A549 (cell line): ENCODE results near the gene CEP78. TPM values are rescaled to one million over a fixed set of nuclear protein-coding genes. Genes with fewer than 3 reads are reported as not detected.
"Not testable (repeated sequence)": the region's sequence is repeated elsewhere in the genome, so short reads cannot be mapped to it uniquely, and the experiment has no call there.

Experiments
- ATAC-seq, 2 experiments: fragments of 200-7000 bp in 1 of 2; fragments of >200 bp in 1 of 2; cut with Nextera tagmentation in 1 of 2; cut with Tn5 transposase in 1 of 2; 3 replicates each; pipeline versions ENCODE4 v1.8.0 to v1.9.1; 2018 to 2020; ENCODE audit warnings: mild to moderate bottlenecking in 1 of 2, moderate library complexity in 1 of 2
- CTCF ChIA-PET: fragments of 300-600 bp; sonication (Branson Sonifier 250); formaldehyde crosslinking; extraction: SDS; loops from one replicate; lab custom pipeline; 2021; ENCODE audit warnings: antibody characterized with exemption, inconsistent platforms; lab: Yijun Ruan, JAX
- POLR2A ChIA-PET: fragments of 350-600 bp; formaldehyde crosslinking; extraction: SDS; loops from one replicate; lab custom pipeline; 2021; ENCODE audit warnings: antibody characterized with exemption, inconsistent platforms; lab: Yijun Ruan, JAX
- DNase-seq, 2 experiments: peaks; one replicate each; pipeline versions ENCODE4 v3.0.0 to v3.0.0-alpha.2; 2011 to 2016; ENCODE audit warnings: low read depth in 1 of 2, low spot score in 1 of 2
- FAIRE-seq: peaks from 2 replicates; lab custom pipeline; 2011; peaks lifted over from hg19 to GRCh38; lab: Jason Lieb, UNC
- H3K27ac ChIP-seq, 2 experiments: fragments of >200 bp; sonication (Bioruptor Twin); formaldehyde crosslinking; 3 replicates each; pipeline ENCODE4 v1.5.1; 2016 to 2017
- H3K4me1 ChIP-seq: fragments of >200 bp; sonication (Bioruptor Twin); formaldehyde crosslinking; 3 replicates; pipeline ENCODE4 v1.6.1; 2016
- H3K4me2 ChIP-seq: fragments of >200 bp; sonication (Bioruptor Twin); formaldehyde crosslinking; 3 replicates; pipeline ENCODE4 v1.6.1; 2016
- H3K4me3 ChIP-seq: fragments of >200 bp; sonication (Bioruptor Twin); formaldehyde crosslinking; 3 replicates; pipeline ENCODE4 v1.5.1; 2016
- H3K9me3 ChIP-seq: fragments of >200 bp; sonication (Bioruptor Twin); formaldehyde crosslinking; 3 replicates; pipeline ENCODE4 v1.6.1; 2016
- BHLHE40 ChIP-seq: IDR thresholded peaks from 2 replicates; pipeline ENCODE4 v1.6.1; 2012; ENCODE audit warnings: low read depth, low read length, inconsistent platforms
- ESRRA ChIP-seq: fragments of 150-350 bp; IDR thresholded peaks from 2 replicates; pipeline ENCODE4 v1.6.1; 2014; ENCODE audit warnings: mild to moderate bottlenecking, low read length, borderline replicate concordance
- FOSL2 ChIP-seq, 2 experiments: fragments of 450-650 bp in 1 of 2; fragments of >200 bp in 1 of 2; sonication (Bioruptor Twin) in 1 of 2; formaldehyde crosslinking; IDR thresholded peaks; 2 replicates each; pipeline versions ENCODE4 v1.5.0 to v1.6.1; 2016 to 2020; ENCODE audit warnings: mild to moderate bottlenecking in 1 of 2, moderate library complexity in 1 of 2
- HEYL ChIP-seq: fragments of 250-450 bp; sonication (Bioruptor Pico); IDR thresholded peaks from 2 replicates; pipeline ENCODE4 v1.8.0; 2021; ENCODE audit warnings: mild to moderate bottlenecking, moderate library complexity
- KDM1A ChIP-seq: fragments of 200-600 bp; sonication (generic); IDR thresholded peaks from 2 replicates; pipeline ENCODE4 v1.6.1; 2016; ENCODE audit warnings: low read depth, mild to moderate bottlenecking
- NPAS2 ChIP-seq: fragments of 250-450 bp; sonication (Bioruptor Pico); IDR thresholded peaks from 2 replicates; pipeline ENCODE4 v1.8.0; 2022; ENCODE audit warnings: mild to moderate bottlenecking, moderate library complexity, borderline replicate concordance
- NR3C1 ChIP-seq: fragments of >200 bp; sonication (Bioruptor Twin); formaldehyde crosslinking; IDR thresholded peaks from 3 replicates; pipeline ENCODE4 v1.6.1; 2017
- PBX3 ChIP-seq: IDR thresholded peaks from 2 replicates; pipeline ENCODE4 v1.6.1; 2012
- POLR2A ChIP-seq: IDR thresholded peaks from 2 replicates; pipeline ENCODE4 v1.6.1; 2012; ENCODE audit warnings: mild to moderate bottlenecking, low read length
- RARB ChIP-seq: fragments of 250-450 bp; sonication (Bioruptor Pico); IDR thresholded peaks from 2 replicates; pipeline ENCODE4 v1.8.0; 2021; ENCODE audit warnings: mild to moderate bottlenecking, moderate library complexity
- RCOR1 ChIP-seq: fragments of 150-350 bp; IDR thresholded peaks from 2 replicates; pipeline ENCODE4 v1.6.1; 2014; ENCODE audit warnings: antibody characterized with exemption, low read length, low read depth
- REST ChIP-seq: fragments of 200-600 bp; sonication (generic); IDR thresholded peaks from 2 replicates; pipeline ENCODE4 v1.6.1; 2016; ENCODE audit warnings: antibody characterized with exemption, mild to moderate bottlenecking, moderate library complexity
- ZNF302 ChIP-seq: fragments of 250-450 bp; sonication (Bioruptor Pico); IDR thresholded peaks from 2 replicates; pipeline ENCODE4 v1.9.0; 2021; ENCODE audit warnings: inconsistent platforms, mild to moderate bottlenecking, moderate library complexity
- WGBS: methylation state at CpG from one replicate; pipeline ENCODE4 v1.1.6; 2017; ENCODE audit errors: missing lambda C conversion rate; 5-methylcytosine and 5-hydroxymethylcytosine counted together
- polyA plus RNA-seq, 4 experiments: library from polyadenylated mRNA; depleted of rRNA in 3 of 4; stranded (reverse); fragments of >200 nt; fragmentation: RNase III in 1 of 4; extraction: RNeasy Plus Mini Kit Qiagen cat#74134 plus additional on column Dnase treatment in 1 of 4; gene quantifications; 2 replicates in 3 of 4; 3 replicates in 1 of 4; pipeline ENCODE4 v1.2.3, GENCODE V29; 2011 to 2017
- TF ChIP-seq, protein P1 (sequence below): fragments of 250-450 bp; sonication (Bioruptor Pico); IDR thresholded peaks from 2 replicates; pipeline ENCODE4 v1.5.0; 2021; ENCODE audit warnings: mild to moderate bottlenecking, moderate library complexity, borderline replicate concordance

The CEP78 gene
- polyA plus RNA-seq, 2 of the 4 experiments (the other 2 are of a cell fraction) = 16.5 to 28.9 TPM

DNA sequence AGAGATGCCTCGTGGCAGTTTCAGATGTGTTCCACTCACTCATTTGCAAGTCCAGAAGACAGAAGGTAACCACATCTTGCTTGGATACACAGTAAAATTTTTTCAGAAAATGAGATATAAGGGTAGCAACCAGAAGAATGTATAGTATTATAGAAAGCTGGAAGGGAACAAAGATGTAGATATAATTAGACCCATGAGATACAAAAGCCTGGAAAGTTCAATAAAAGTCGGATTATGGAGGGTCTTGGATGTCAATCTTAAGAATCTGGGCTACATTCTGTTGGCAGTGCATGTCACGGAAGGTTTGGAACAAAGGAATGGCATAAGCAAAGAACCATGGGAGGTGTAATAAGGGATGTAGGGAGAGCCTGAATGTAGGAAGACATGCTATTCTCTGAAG, 5.1 kb upstream of the CEP78 start (continued):
- TF ChIP-seq, protein P1, sequence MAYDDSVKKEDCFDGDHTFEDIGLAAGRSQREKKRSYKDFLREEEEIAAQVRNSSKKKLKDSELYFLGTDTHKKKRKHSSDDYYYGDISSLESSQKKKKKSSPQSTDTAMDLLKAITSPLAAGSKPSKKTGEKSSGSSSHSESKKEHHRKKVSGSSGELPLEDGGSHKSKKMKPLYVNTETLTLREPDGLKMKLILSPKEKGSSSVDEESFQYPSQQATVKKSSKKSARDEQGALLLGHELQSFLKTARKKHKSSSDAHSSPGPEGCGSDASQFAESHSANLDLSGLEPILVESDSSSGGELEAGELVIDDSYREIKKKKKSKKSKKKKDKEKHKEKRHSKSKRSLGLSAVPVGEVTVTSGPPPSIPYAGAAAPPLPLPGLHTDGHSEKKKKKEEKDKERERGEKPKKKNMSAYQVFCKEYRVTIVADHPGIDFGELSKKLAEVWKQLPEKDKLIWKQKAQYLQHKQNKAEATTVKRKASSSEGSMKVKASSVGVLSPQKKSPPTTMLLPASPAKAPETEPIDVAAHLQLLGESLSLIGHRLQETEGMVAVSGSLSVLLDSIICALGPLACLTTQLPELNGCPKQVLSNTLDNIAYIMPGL (CRISPR knock-in tag) = no peak
- no peak for TF ChIP-seq ZNF302
- TF ChIP-seq NR3C1 = no peak
- no peak for TF ChIP-seq POLR2A

GRCh38 chr9:78232471-78232870, 3.4 kb upstream of the CEP78 start:
- H3K4me1 ChIP-seq, FAIRE-seq, H3K27ac ChIP-seq, H3K4me2 ChIP-seq, H3K9me3 ChIP-seq, H3K4me3 ChIP-seq, ATAC-seq, DNase-seq, POLR2A ChIA-PET: not testable (repeated sequence)
- WGBS = 84% methylated on average over 5 of the region's 5 CpGs
- CTCF ChIA-PET = interaction anchor here (3.1 kb wide), 1 partner anchor 8 kb away, joined by 9 read pairs; no protein-coding TSS in a partner anchor

DNA sequence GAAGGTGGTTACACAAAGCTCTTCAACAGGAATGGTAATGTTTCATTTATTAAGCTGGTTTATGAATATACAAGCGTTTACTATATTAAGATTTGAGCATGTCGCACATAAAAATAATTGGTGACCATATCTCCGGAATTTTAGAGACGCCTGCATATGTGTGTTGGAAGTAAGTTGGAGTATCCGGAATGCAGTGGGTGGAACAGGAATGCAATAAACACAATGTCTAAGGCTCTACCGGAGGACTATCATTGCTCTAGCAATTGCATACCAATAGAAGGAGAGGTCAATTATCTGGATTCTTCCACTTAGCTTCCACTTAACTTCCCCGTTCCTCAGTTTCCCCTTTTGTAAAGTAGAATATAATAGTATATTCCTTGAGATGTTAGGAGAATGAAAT, 1.1 kb upstream of the CEP78 start:
- H3K27ac ChIP-seq = peak overlapping the region in 1 of 2 experiments; percentile 96; a peak in 1 of 6 replicates
- H3K4me1 ChIP-seq = peaks cover 8% of the 10 kb centered on the region; the same call in 1 of the 3 replicates
- DNase-seq (no peak), FAIRE-seq (no peak), ATAC-seq (no peak)
- H3K4me2 ChIP-seq = peak overlapping the region; percentile 83
- peak overlapping the region; percentile 81 for H3K4me3 ChIP-seq
- CTCF ChIA-PET = interaction anchor here (3.1 kb wide), 1 partner anchor 11 kb away, joined by 9 read pairs; no protein-coding TSS in a partner anchor
- POLR2A ChIA-PET = no interaction called here
- H3K9me3 ChIP-seq = no peaks in the 10 kb centered on the region
- TF ChIP-seq BHLHE40 (no peak), NPAS2 (CRISPR knock-in tag) (no peak), FOSL2 (IDR thresholded peaks at IDR 0.05) (no peak), FOSL2 (CRISPR knock-in tag; IDR thresholded peaks at IDR 0.05) (no peak), RCOR1 (no peak)
- 68% methylated on average over 7 of the region's 7 CpGs for WGBS

DNA sequence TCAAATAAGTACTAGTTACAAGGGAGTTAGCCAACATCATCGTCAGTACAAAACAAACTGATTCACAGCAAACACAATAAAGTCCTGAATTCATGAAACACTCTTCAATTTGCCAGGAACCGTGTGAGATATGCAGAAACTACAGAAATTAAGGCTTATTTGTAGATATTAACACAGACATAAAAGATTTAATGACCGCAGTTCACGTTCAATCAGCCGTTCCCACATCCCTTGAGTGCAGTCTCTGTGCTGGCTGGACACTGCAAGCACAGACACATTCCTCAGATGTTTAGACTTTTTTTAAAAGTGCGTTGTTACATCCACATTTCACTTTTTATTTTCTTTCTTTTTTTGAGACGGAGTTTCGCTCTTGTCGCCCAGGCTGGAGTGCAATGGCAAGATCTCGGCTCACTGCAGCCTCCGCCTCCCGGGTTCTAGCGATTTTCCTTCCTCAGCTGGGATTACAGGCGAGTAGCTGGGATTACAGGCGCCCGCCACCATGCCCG, 566 bp upstream of the CEP78 start:
- ATAC-seq (peak in 1 of 2 experiments; percentile 1; a peak in 3 of 6 replicates), FAIRE-seq (no peak), DNase-seq (peak in 1 of 2 experiments; percentile 23)
- peak overlapping the region; percentile 81 for H3K4me3 ChIP-seq
- peaks cover 8% of the 10 kb centered on the region; the same call in 1 of the 3 replicates for H3K4me1 ChIP-seq
- H3K4me2 ChIP-seq = peak overlapping the region; percentile 83
- WGBS = 2% methylated on average over 17 of the region's 17 CpGs
- no peaks in the 10 kb centered on the region for H3K9me3 ChIP-seq
- H3K27ac ChIP-seq = peak overlapping the region; percentile 87 to 96
- ChIA-PET POLR2A (no interaction called here), CTCF (interaction anchor here (3.1 kb wide), 1 partner anchor 11 kb away, joined by 9 read pairs; no protein-coding TSS in a partner anchor)
- TF ChIP-seq HEYL (CRISPR knock-in tag) (no peak), PBX3 (no peak), REST (no peak), KDM1A (no peak), RARB (CRISPR knock-in tag) (no peak), BHLHE40 (no peak), ESRRA (no peak)
- TF ChIP-seq, protein P1 (CRISPR knock-in tag) = no peak
